OCI-LY7 (cell line): ENCODE measurements around the gene TAF6L. TPM values are rescaled to one million over a fixed set of nuclear protein-coding genes. Genes with fewer than 3 reads are reported as not detected.
A peak's percentile ranks its signal among the peaks of the same experiment; 100 is the strongest.

Experiments
- BruUV-seq: library from RNA; stranded (reverse); fragments of 400-500 nt; replicated peaks from 2 replicates; lab custom pipeline; 2021; lab: Mats Ljungman, UMichigan
- CTCF ChIA-PET: fragments of 300-600 bp; sonication (Branson Sonifier 250); formaldehyde crosslinking; loops from one replicate; lab custom pipeline; 2022; ENCODE audit warnings: antibody characterized with exemption; ENCODE audit not compliant: unreplicated experiment; lab: Charles Lee
- POLR2A ChIA-PET: fragments of 300-600 bp; sonication (Branson Sonifier 250); formaldehyde crosslinking; loops from one replicate; lab custom pipeline; 2022; ENCODE audit warnings: antibody characterized with exemption; lab: Charles Lee
- DNase-seq: peaks from one replicate; pipeline ENCODE4 v3.0.0-alpha.2; 2015; ENCODE audit warnings: low spot score
- H2AFZ ChIP-seq: fragments of 200-600 bp; sonication (generic), shearing (Covaris generic); 2 replicates; pipeline ENCODE4 v1.6.1; 2014; ENCODE audit warnings: mild to moderate bottlenecking, antibody characterized with exemption, low read length, moderate library complexity
- H3K27ac ChIP-seq: fragments of 200-600 bp; sonication (generic); 2 replicates; pipeline ENCODE4 v1.5.1; 2014; ENCODE audit warnings: mixed run types, low read depth, mild to moderate bottlenecking, moderate library complexity, low read length, inconsistent platforms; ENCODE audit not compliant: poor library complexity, severe bottlenecking
- H3K36me3 ChIP-seq: fragments of 200-600 bp; sonication (generic); 2 replicates; pipeline ENCODE4 v1.6.1; 2014; ENCODE audit warnings: mild to moderate bottlenecking, antibody characterized with exemption, low read length, moderate library complexity, mixed read lengths; ENCODE audit not compliant: insufficient read depth
- H3K4me1 ChIP-seq: fragments of 200-600 bp; sonication (generic); 2 replicates; pipeline ENCODE4 v1.5.1; 2014; ENCODE audit warnings: mild to moderate bottlenecking, low read length; ENCODE audit not compliant: insufficient read depth, poor library complexity, severe bottlenecking
- H3K4me2 ChIP-seq: fragments of 200-600 bp; sonication (generic); 2 replicates; pipeline ENCODE4 v1.6.1; 2014; ENCODE audit warnings: mild to moderate bottlenecking, low read length
- H3K4me3 ChIP-seq: fragments of 200-600 bp; sonication (generic); 2 replicates; pipeline ENCODE4 v1.5.1; 2014; ENCODE audit warnings: mild to moderate bottlenecking, low read depth, low read length; ENCODE audit not compliant: poor library complexity, severe bottlenecking
- H3K79me2 ChIP-seq: fragments of 200-600 bp; sonication (generic); 2 replicates; pipeline ENCODE4 v1.6.1; 2016; ENCODE audit warnings: low read depth, mild to moderate bottlenecking, low read length, moderate library complexity, mixed read lengths; ENCODE audit not compliant: insufficient read depth
- H3K9me2 ChIP-seq: fragments of 200-600 bp; sonication (generic); 2 replicates; pipeline ENCODE4 v1.6.1; 2016; ENCODE audit warnings: mild to moderate bottlenecking, low read length, mixed read lengths; ENCODE audit not compliant: insufficient read depth
- H3K9me3 ChIP-seq: fragments of 200-600 bp; sonication (generic); 2 replicates; pipeline ENCODE4 v1.6.1; 2014; ENCODE audit warnings: mild to moderate bottlenecking, mixed run types, low read length, mixed read lengths
- H4K20me1 ChIP-seq: fragments of 200-600 bp; sonication (generic); 2 replicates; pipeline ENCODE4 v1.6.1; 2014; ENCODE audit warnings: mild to moderate bottlenecking, antibody characterized with exemption, low read length, moderate library complexity, mixed read lengths; ENCODE audit not compliant: insufficient read depth
- EZH2phosphoT487 ChIP-seq: fragments of 200-600 bp; sonication (generic); IDR thresholded peaks from 2 replicates; pipeline ENCODE4 v1.6.1; 2018; ENCODE audit warnings: low read depth, borderline replicate concordance, mild to moderate bottlenecking, mixed run types, antibody characterized with exemption, low read length, moderate library complexity, mixed read lengths
- intact Hi-C: fragments of 100-400 bp; cut with micrococcal nuclease; formaldehyde crosslinking; loops from one replicate; pipeline ENCODE4 v1.10.0; 2022; ENCODE audit not compliant: unreplicated experiment
- total RNA-seq, 2 experiments: library from RNA; depleted of rRNA in 1 of 2; stranded (reverse); fragments of >200 nt in 1 of 2; shearing (Covaris generic) in 1 of 2; gene quantifications; 2 replicates each; pipeline ENCODE4 v1.2.3, GENCODE V29; 2014 to 2022
- TF ChIP-seq, protein P1 (sequence below): fragments of 200-600 bp; sonication (generic); conservative IDR thresholded peaks from 2 replicates; pipeline ENCODE4 v1.5.1; 2014; ENCODE audit warnings: mild to moderate bottlenecking, antibody characterized with exemption, low read length, moderate library complexity, mixed read lengths

The TAF6L gene
- total RNA-seq, 2 experiments from 2014 or later: 26.1 to 29.9 TPM

GRCh38 chr11:62801071-62801470 is 29.9 kb downstream of the TAF6L start:
- no peaks in the 10 kb centered on the region for H3K9me3 ChIP-seq
- peaks cover 73% of the 10 kb centered on the region for H3K36me3 ChIP-seq
- H3K4me2 ChIP-seq: no peak overlapping the region
- DNase-seq: no peak
- ChIA-PET POLR2A (no interaction called here), CTCF (no interaction called here)
- no peaks in the 10 kb centered on the region for H3K9me2 ChIP-seq
- H2AFZ ChIP-seq: no peak overlapping the region
- H3K4me1 ChIP-seq: peaks cover 9% of the 10 kb centered on the region
- H3K27ac ChIP-seq: no peak overlapping the region
- H3K4me3 ChIP-seq: no peak overlapping the region
- BruUV-seq: no TSS peak
- peaks cover 20% of the 10 kb centered on the region for H3K79me2 ChIP-seq
- intact Hi-C loops: no loop called here
- peaks cover 8% of the 10 kb centered on the region; the same call in 1 of the 2 replicates for H4K20me1 ChIP-seq
- TF ChIP-seq, protein P1, sequence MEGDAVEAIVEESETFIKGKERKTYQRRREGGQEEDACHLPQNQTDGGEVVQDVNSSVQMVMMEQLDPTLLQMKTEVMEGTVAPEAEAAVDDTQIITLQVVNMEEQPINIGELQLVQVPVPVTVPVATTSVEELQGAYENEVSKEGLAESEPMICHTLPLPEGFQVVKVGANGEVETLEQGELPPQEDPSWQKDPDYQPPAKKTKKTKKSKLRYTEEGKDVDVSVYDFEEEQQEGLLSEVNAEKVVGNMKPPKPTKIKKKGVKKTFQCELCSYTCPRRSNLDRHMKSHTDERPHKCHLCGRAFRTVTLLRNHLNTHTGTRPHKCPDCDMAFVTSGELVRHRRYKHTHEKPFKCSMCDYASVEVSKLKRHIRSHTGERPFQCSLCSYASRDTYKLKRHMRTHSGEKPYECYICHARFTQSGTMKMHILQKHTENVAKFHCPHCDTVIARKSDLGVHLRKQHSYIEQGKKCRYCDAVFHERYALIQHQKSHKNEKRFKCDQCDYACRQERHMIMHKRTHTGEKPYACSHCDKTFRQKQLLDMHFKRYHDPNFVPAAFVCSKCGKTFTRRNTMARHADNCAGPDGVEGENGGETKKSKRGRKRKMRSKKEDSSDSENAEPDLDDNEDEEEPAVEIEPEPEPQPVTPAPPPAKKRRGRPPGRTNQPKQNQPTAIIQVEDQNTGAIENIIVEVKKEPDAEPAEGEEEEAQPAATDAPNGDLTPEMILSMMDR: no peak
- no peak for TF ChIP-seq EZH2phosphoT487

GRCh38 chr11:62804310-62805075 is 33.3 kb downstream of the TAF6L start:
- Histone ChIP-seq H3K9me2 (no peaks in the 10 kb centered on the region), H3K4me1 (peaks cover 31% of the 10 kb centered on the region), H3K36me3 (peaks cover 40% of the 10 kb centered on the region), H3K27ac (peak overlapping the region; percentile 77), H3K79me2 (peaks cover 23% of the 10 kb centered on the region), H3K9me3 (no peaks in the 10 kb centered on the region), H4K20me1 (peaks cover 8% of the 10 kb centered on the region; the same call in 1 of the 2 replicates), H3K4me2 (peak overlapping the region; percentile 98), H3K4me3 (peak overlapping the region; percentile 89), H2AFZ (no peak overlapping the region)
- CTCF ChIA-PET: no interaction called here
- TF ChIP-seq EZH2phosphoT487: no peak
- TF ChIP-seq, protein P1: no peak
- peak; percentile 44 for DNase-seq
- TSS peak; percentile 79 for BruUV-seq
- POLR2A ChIA-PET: interaction anchor here (1.0 to 1.4 kb wide), 5 partner anchors 10 to 77 kb away, joined by 3 to 5 read pairs (median 3); partner anchors contain the start of gene HNRNPUL2
- intact Hi-C loops: loop anchor here (1.0 to 2.0 kb wide), 3 partner anchors 18 to 58 kb away; partner anchors contain the start of genes TMEM179B and WDR74
